Measurements from ENCODE around the gene ITGA1.

DNA sequence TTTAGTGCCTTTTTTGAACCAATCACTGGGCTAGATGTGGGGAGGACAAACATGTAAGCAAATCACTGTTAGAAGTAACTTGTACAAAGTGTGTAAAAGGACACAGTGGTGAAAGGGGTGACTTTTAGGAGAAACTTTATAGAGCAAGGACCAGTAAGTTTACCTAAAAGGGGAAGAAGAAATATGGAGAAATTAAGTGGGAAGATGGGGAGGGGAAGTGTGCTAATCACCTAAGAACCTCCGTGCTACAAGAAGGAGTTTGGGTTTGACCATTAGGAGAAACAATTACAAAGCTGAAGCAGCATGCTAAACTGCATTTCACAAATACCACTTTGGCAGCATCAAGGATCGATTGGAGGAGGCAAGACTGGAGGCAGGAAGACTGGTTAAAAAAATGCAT is 17.3 kb downstream of the ITGA1 start:
- TF ChIP-seq, protein P1, sequence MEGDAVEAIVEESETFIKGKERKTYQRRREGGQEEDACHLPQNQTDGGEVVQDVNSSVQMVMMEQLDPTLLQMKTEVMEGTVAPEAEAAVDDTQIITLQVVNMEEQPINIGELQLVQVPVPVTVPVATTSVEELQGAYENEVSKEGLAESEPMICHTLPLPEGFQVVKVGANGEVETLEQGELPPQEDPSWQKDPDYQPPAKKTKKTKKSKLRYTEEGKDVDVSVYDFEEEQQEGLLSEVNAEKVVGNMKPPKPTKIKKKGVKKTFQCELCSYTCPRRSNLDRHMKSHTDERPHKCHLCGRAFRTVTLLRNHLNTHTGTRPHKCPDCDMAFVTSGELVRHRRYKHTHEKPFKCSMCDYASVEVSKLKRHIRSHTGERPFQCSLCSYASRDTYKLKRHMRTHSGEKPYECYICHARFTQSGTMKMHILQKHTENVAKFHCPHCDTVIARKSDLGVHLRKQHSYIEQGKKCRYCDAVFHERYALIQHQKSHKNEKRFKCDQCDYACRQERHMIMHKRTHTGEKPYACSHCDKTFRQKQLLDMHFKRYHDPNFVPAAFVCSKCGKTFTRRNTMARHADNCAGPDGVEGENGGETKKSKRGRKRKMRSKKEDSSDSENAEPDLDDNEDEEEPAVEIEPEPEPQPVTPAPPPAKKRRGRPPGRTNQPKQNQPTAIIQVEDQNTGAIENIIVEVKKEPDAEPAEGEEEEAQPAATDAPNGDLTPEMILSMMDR (IDR thresholded peaks at IDR 0.05) = no peak
- TF ChIP-seq SIN3A (IDR thresholded peaks at IDR 0.05; ENCODE audit: borderline replicate concordance, insufficient read depth, low read depth, low read length) = no peak

Data from Panc1 (cell line).